ENCODE data around the gene PLXNA2. TPM values are rescaled to one million over a fixed set of nuclear protein-coding genes. Genes with fewer than 3 reads are reported as not detected.

Gene PLXNA2
- polyA plus RNA-seq, 4 donors: 10.7 to 17.8 (median 12.8) TPM

GRCh38 chr1:208042868-208043267 lies 201.3 kb downstream of the PLXNA2 start:
- Histone ChIP-seq H3K4me1 (ENCODE audit: control insufficient read depth in 3 of 3, insufficient read depth in 2 of 3, low read depth in 1 of 3, low read length in 2 of 3) (peaks cover 2 to 4% (median 2%) of the 10 kb centered on the region in 3 donors), H3K9me3 (ENCODE audit: control insufficient read depth in 2 of 2, insufficient read depth in 1 of 2, low read depth in 1 of 2, low read length in 1 of 2) (no peaks in the 10 kb centered on the region), H3K27me3 (ENCODE audit: control insufficient read depth in 3 of 3, insufficient read depth in 3 of 3, low read length in 3 of 3) (peaks cover 0 to 22% (median 0%) of the 10 kb centered on the region in 3 donors), H3K27ac (ENCODE audit: low read depth in 1 of 3, low read length in 2 of 3) (no peak overlapping the region), H3K36me3 (ENCODE audit: control insufficient read depth in 3 of 3, insufficient read depth in 2 of 3, low read depth in 1 of 3, low read length in 3 of 3) (peaks cover 0 to 69% (median 19%) of the 10 kb centered on the region in 3 donors), H3K4me3 (ENCODE audit: low read depth in 1 of 3, low read length in 3 of 3) (no peak overlapping the region)
- FAIRE-seq: no peak
- 91 to 95% (median 92%) methylated on average over 13 of the region's 13 CpGs for WGBS, 3 donors
- no peak for DNase-seq

GRCh38 chr1:208042041-208042615 lies 202.1 kb downstream of the PLXNA2 start:
- Histone ChIP-seq H3K36me3 (ENCODE audit: control insufficient read depth in 3 of 3, insufficient read depth in 2 of 3, low read depth in 1 of 3, low read length in 3 of 3) (peaks cover 0 to 72% (median 19%) of the 10 kb centered on the region in 3 donors), H3K4me3 (ENCODE audit: low read depth in 1 of 3, low read length in 3 of 3) (no peak overlapping the region), H3K4me1 (ENCODE audit: control insufficient read depth in 3 of 3, insufficient read depth in 2 of 3, low read depth in 1 of 3, low read length in 2 of 3) (peaks cover 0 to 4% (median 2%) of the 10 kb centered on the region in 3 donors), H3K9me3 (ENCODE audit: control insufficient read depth in 2 of 2, insufficient read depth in 1 of 2, low read depth in 1 of 2, low read length in 1 of 2) (no peaks in the 10 kb centered on the region), H3K27ac (ENCODE audit: low read depth in 1 of 3, low read length in 2 of 3) (no peak overlapping the region), H3K27me3 (ENCODE audit: control insufficient read depth in 3 of 3, insufficient read depth in 3 of 3, low read length in 3 of 3) (peaks cover 0 to 18% (median 0%) of the 10 kb centered on the region in 3 donors)
- DNase-seq: no peak
- no peak for FAIRE-seq
- 87 to 90% (median 89%) methylated on average over 22 of the region's 22 CpGs for WGBS, 3 donors

- H3K27me3 ChIP-seq (ENCODE audit: control insufficient read depth in 3 of 3, insufficient read depth in 3 of 3, low read length in 3 of 3): peaks cover 0 to 18% (median 0%) of the 10 kb centered on the region in 3 donors
- peaks cover 0 to 4% (median 1%) of the 10 kb centered on the region in 3 donors for H3K4me1 ChIP-seq (ENCODE audit: control insufficient read depth in 3 of 3, insufficient read depth in 2 of 3, low read depth in 1 of 3, low read length in 2 of 3)
- H3K36me3 ChIP-seq (ENCODE audit: control insufficient read depth in 3 of 3, insufficient read depth in 2 of 3, low read depth in 1 of 3, low read length in 3 of 3): peaks cover 0 to 73% (median 19%) of the 10 kb centered on the region in 3 donors
- FAIRE-seq (no peak), DNase-seq (no peak)
- H3K4me3 ChIP-seq (ENCODE audit: low read depth in 1 of 3, low read length in 3 of 3): no peak overlapping the region
- H3K9me3 ChIP-seq (ENCODE audit: control insufficient read depth in 2 of 2, insufficient read depth in 1 of 2, low read depth in 1 of 2, low read length in 1 of 2): no peaks in the 10 kb centered on the region
- H3K27ac ChIP-seq (ENCODE audit: low read depth in 1 of 3, low read length in 2 of 3): no peak overlapping the region
- WGBS, 3 donors: 94 to 96% (median 95%) methylated on average over 9 of the region's 9 CpGs
Observed at GRCh38 chr1:208041505-208041904, 202.7 kb downstream of the PLXNA2 start.

- Histone ChIP-seq H3K27me3 (ENCODE audit: control insufficient read depth in 3 of 3, insufficient read depth in 3 of 3, low read length in 3 of 3) (peaks cover 0 to 18% (median 0%) of the 10 kb centered on the region in 3 donors), H3K27ac (ENCODE audit: low read depth in 1 of 3, low read length in 2 of 3) (no peak overlapping the region), H3K4me3 (ENCODE audit: low read depth in 1 of 3, low read length in 3 of 3) (no peak overlapping the region), H3K36me3 (ENCODE audit: control insufficient read depth in 3 of 3, insufficient read depth in 2 of 3, low read depth in 1 of 3, low read length in 3 of 3) (peaks cover 0 to 68% (median 19%) of the 10 kb centered on the region in 3 donors), H3K9me3 (ENCODE audit: control insufficient read depth in 2 of 2, insufficient read depth in 1 of 2, low read depth in 1 of 2, low read length in 1 of 2) (no peaks in the 10 kb centered on the region), H3K4me1 (ENCODE audit: control insufficient read depth in 3 of 3, insufficient read depth in 2 of 3, low read depth in 1 of 3, low read length in 2 of 3) (no peaks in the 10 kb centered on the region)
- FAIRE-seq (no peak), DNase-seq (no peak)
- 74 to 82% (median 79%) methylated on average over 6 of the region's 6 CpGs for WGBS, 3 donors
Observed at GRCh38 chr1:208040821-208041297, 203.3 kb downstream of the PLXNA2 start.

DNA sequence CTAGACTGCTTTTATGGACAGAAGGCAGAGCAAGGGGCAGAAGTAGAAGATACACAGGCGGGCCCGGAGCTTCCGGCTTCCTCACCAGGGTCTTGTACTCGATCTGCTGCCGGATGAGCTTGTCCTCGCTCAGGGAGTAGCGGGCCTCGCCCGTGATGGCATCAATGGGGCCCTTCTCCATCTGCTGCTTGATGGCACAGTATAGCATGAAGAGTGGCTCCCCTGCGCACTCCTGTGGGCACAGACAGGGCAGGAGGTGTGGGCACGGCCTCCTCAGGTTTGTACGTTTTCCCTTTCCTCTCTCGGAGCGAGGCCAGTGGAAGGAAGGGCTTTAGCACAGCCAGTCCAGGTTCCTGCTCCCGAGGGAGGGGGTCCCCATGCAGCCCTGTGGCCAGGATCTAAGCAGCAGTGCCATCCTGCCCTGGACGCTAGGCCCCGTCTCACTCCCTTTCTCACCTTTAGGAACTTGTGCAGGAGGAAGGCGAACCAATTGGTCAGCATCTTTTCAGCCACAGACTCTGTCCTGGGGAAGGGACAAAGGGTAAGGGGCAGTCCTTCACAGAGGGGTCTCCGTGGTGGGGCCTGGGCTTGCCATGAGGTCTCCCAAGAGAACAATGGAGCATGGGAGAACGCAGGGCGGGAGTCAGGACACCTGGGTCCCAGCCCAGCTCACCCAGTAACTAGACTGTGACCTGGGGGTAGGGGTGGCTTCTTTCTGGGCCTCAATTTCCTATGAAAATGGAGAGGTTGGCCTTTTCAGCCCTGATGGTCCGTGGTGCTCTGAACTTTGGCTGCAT lies 204.4 kb downstream of the PLXNA2 start:
- Histone ChIP-seq H3K36me3 (ENCODE audit: control insufficient read depth in 3 of 3, insufficient read depth in 2 of 3, low read depth in 1 of 3, low read length in 3 of 3) (peaks cover 0 to 62% (median 19%) of the 10 kb centered on the region in 3 donors), H3K9me3 (ENCODE audit: control insufficient read depth in 2 of 2, insufficient read depth in 1 of 2, low read depth in 1 of 2, low read length in 1 of 2) (no peaks in the 10 kb centered on the region), H3K27me3 (ENCODE audit: control insufficient read depth in 3 of 3, insufficient read depth in 3 of 3, low read length in 3 of 3) (peaks cover 0 to 16% (median 0%) of the 10 kb centered on the region in 3 donors), H3K27ac (ENCODE audit: low read depth in 1 of 3, low read length in 2 of 3) (no peak overlapping the region), H3K4me3 (ENCODE audit: low read depth in 1 of 3, low read length in 3 of 3) (no peak overlapping the region), H3K4me1 (ENCODE audit: control insufficient read depth in 3 of 3, insufficient read depth in 2 of 3, low read depth in 1 of 3, low read length in 2 of 3) (no peaks in the 10 kb centered on the region)
- WGBS, 3 donors: 90 to 93% (median 90%) methylated on average over 22 of the region's 22 CpGs
- DNase-seq: no peak
- FAIRE-seq: no peak

GRCh38 chr1:208038303-208038702 lies 205.9 kb downstream of the PLXNA2 start:
- peaks cover 0 to 57% (median 19%) of the 10 kb centered on the region in 3 donors for H3K36me3 ChIP-seq (ENCODE audit: control insufficient read depth in 3 of 3, insufficient read depth in 2 of 3, low read depth in 1 of 3, low read length in 3 of 3)
- H3K4me1 ChIP-seq (ENCODE audit: control insufficient read depth in 3 of 3, insufficient read depth in 2 of 3, low read depth in 1 of 3, low read length in 2 of 3): no peaks in the 10 kb centered on the region
- DNase-seq: no peak
- H3K9me3 ChIP-seq (ENCODE audit: control insufficient read depth in 2 of 2, insufficient read depth in 1 of 2, low read depth in 1 of 2, low read length in 1 of 2): no peaks in the 10 kb centered on the region
- peaks cover 0 to 11% (median 0%) of the 10 kb centered on the region in 3 donors for H3K27me3 ChIP-seq (ENCODE audit: control insufficient read depth in 3 of 3, insufficient read depth in 3 of 3, low read length in 3 of 3)
- H3K4me3 ChIP-seq (ENCODE audit: low read depth in 1 of 3, low read length in 3 of 3): no peak overlapping the region
- no peak overlapping the region for H3K27ac ChIP-seq (ENCODE audit: low read depth in 1 of 3, low read length in 2 of 3)
- FAIRE-seq: no peak
- 89 to 91% (median 91%) methylated on average over 14 of the region's 14 CpGs for WGBS, 3 donors

DNA sequence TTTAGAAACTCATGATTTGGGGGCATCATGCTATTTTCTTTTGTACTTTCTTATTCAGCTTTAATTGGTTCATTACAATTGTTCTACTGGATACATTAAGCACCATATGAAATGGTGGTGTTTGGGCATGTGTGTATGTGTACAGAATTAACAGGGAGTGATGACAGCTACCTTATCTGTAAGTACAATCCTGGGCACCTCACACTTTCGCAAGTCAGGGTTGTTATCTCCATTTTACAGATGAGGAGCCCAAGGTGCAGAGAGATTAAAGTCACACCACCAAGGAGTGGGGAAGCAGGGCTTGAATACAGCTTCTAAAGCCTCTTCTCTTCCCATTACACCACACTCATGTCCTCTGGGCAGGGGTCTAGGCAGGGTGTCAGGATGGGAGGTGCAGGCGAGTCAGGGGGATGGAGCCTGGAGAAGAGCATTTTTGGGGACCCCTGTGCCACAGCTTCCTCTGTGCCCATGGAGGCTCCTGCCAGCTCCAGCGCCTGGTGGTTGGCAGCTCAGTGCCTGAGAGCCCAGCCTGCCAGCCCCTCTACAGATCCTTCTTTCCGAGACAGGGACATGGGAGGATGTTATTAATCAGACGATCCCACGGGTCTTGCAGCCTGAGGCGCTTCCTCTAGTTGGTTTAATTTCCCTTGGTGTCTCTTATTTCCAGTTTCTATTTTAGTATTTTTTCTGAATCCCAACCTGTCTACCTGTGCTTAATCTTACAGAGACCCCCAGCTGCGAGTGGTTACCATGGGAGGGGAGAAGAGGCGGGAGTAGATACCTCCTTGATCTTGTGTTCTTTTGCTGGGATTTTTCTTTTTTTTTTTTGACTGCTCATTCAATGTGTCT lies 207.0 kb downstream of the PLXNA2 start:
- Histone ChIP-seq H3K9me3 (ENCODE audit: control insufficient read depth in 2 of 2, insufficient read depth in 1 of 2, low read depth in 1 of 2, low read length in 1 of 2) (no peaks in the 10 kb centered on the region), H3K4me1 (ENCODE audit: control insufficient read depth in 3 of 3, insufficient read depth in 2 of 3, low read depth in 1 of 3, low read length in 2 of 3) (no peaks in the 10 kb centered on the region), H3K27me3 (ENCODE audit: control insufficient read depth in 3 of 3, insufficient read depth in 3 of 3, low read length in 3 of 3) (peaks cover 0 to 18% (median 0%) of the 10 kb centered on the region in 3 donors), H3K4me3 (ENCODE audit: low read depth in 1 of 3, low read length in 3 of 3) (no peak overlapping the region), H3K27ac (ENCODE audit: low read depth in 1 of 3, low read length in 2 of 3) (no peak overlapping the region), H3K36me3 (ENCODE audit: control insufficient read depth in 3 of 3, insufficient read depth in 2 of 3, low read depth in 1 of 3, low read length in 3 of 3) (peaks cover 0 to 57% (median 15%) of the 10 kb centered on the region in 3 donors)
- 79 to 81% (median 81%) methylated on average over 9 of the region's 9 CpGs for WGBS, 3 donors
- DNase-seq (peak in 1 of 2 donors; percentile 46), FAIRE-seq (no peak)
